Aorta (tissue), 5 donors: ENCODE measurements around the gene SLC38A9. TPM values are rescaled to one million over a fixed set of nuclear protein-coding genes. Genes with fewer than 3 reads are reported as not detected.
A peak's percentile ranks its signal among the peaks of the same experiment; 100 is the strongest.

Source experiments
- ATAC-seq: fragments of 200-7000 bp; cut with Tn5 transposase; one replicate; pipeline ENCODE4 v1.9.1; 2022; ENCODE audit warnings: moderate library complexity; ENCODE audit not compliant: low FRiP score
- DNase-seq, 2 donors: peaks; one replicate each; pipeline ENCODE4 v3.0.0-alpha.2; 2020
- H3K27ac ChIP-seq, 2 donors: one replicate each; pipeline ENCODE4 v1.5.1; 2013; ENCODE audit warnings: low read length in 2 of 2, mild to moderate bottlenecking in 2 of 2, moderate library complexity in 2 of 2, control low read depth in 1 of 2, inconsistent platforms in 1 of 2, low read depth in 1 of 2
- H3K27me3 ChIP-seq, 2 donors: one replicate each; pipeline ENCODE4 v1.6.1; 2013; ENCODE audit warnings: control low read depth in 1 of 2, low read length in 1 of 2, mild to moderate bottlenecking in 1 of 2, moderate library complexity in 1 of 2; ENCODE audit not compliant: insufficient read depth in 2 of 2, control insufficient read depth in 1 of 2
- H3K36me3 ChIP-seq, 2 donors: one replicate each; pipeline ENCODE4 v1.6.1; 2013; ENCODE audit warnings: control low read depth in 1 of 2, low read length in 1 of 2, mild to moderate bottlenecking in 1 of 2; ENCODE audit not compliant: insufficient read depth in 2 of 2, control insufficient read depth in 1 of 2
- H3K4me1 ChIP-seq, 2 donors: one replicate each; pipeline ENCODE4 v1.6.1; 2013; ENCODE audit warnings: low read length in 2 of 2, control low read depth in 1 of 2, mild to moderate bottlenecking in 1 of 2, moderate library complexity in 1 of 2; ENCODE audit not compliant: insufficient read depth in 2 of 2, control insufficient read depth in 1 of 2
- H3K4me3 ChIP-seq, 2 donors: one replicate each; pipeline ENCODE4 v1.5.1; 2013; ENCODE audit warnings: low read length in 2 of 2, control low read depth in 1 of 2, mild to moderate bottlenecking in 1 of 2
- H3K9me3 ChIP-seq: one replicate; pipeline ENCODE4 v1.6.1; 2013; ENCODE audit warnings: mild to moderate bottlenecking, low read length; ENCODE audit not compliant: control insufficient read depth
- WGBS, 2 donors: extraction: QIAGEN DNeasy Blood & Tissue Kit; methylation state at CpG; one replicate each; pipeline ENCODE4 v1.1.7; 2013; 5-methylcytosine and 5-hydroxymethylcytosine counted together
- intact Hi-C, 2 donors: fragments of 100-400 bp; cut with DNase I; formaldehyde crosslinking; loops; one replicate each; pipeline versions ENCODE4 v1.14.2 to v1.15.0; 2022
- polyA plus RNA-seq, 2 donors: library from polyadenylated mRNA; stranded (reverse); fragments of 200-250 nt; gene quantifications; one replicate each; pipeline ENCODE4 v1.2.3, GENCODE V29; 2013
- total RNA-seq, 2 donors: library from RNA; stranded (reverse); fragmentation: NEBNext Ultra II Directional; extraction: Animal tissue kit (Norgen Biotek cat#: 25700); gene quantifications; one replicate each; pipeline ENCODE4 v1.2.1, GENCODE V29; 2021
- donor health status: healthy with polysubstance abuse.
- donor health status: Bipolar disorder and iron deficiency.
- donor health status: DM: no; HTN: no; CAD: no.
- donor health status: DM: no; HTN: no; CAD: no.
- donor health status: DM: yes; HTN: yes; CAD: no.

Gene SLC38A9
- total and polyA plus RNA-seq, 4 donors = 9.3 to 34.7 (median 17.1) TPM

DNA sequence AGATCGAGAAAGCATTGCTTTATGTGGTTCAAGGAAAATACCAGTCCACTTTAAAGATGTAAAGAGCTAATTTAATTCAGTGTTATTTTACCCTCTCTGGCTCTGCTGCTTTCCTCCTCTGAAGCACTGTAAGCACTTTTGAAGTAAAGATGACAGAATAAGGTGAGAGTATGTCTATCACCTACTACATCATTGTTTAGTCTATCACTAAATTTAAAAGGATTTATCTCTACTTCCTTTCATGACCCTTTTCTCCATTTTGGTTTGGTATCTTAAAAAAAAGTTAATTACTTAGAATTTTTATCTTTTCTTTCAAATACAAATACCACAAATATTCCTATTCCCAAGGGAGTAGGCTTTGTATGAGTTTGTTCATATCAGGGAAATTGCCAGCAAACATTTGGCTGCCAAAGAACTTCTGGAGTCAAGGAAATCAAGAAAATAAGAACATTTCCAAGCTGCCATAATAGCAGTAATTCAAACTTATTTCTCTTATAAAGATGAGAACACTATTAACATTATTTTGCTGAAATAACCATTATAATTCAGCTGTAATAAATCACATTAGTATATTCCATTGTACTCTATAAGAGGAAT is 77.8 kb downstream of the SLC38A9 start:
- peak overlapping the region in 1 of 2 donors; percentile 67 for H3K27ac ChIP-seq
- intact Hi-C loops = no loop called here
- 5 to 7% methylated on average over 1 of the region's 1 CpG for WGBS, 2 donors
- ATAC-seq (no peak), DNase-seq (no peak)
- peaks cover 2 to 4% of the 10 kb centered on the region in 2 donors for H3K4me1 ChIP-seq
- no peaks in the 10 kb centered on the region for H3K36me3 ChIP-seq
- H3K9me3 ChIP-seq = no peaks in the 10 kb centered on the region
- H3K4me3 ChIP-seq = no peak overlapping the region
- no peaks in the 10 kb centered on the region for H3K27me3 ChIP-seq

DNA sequence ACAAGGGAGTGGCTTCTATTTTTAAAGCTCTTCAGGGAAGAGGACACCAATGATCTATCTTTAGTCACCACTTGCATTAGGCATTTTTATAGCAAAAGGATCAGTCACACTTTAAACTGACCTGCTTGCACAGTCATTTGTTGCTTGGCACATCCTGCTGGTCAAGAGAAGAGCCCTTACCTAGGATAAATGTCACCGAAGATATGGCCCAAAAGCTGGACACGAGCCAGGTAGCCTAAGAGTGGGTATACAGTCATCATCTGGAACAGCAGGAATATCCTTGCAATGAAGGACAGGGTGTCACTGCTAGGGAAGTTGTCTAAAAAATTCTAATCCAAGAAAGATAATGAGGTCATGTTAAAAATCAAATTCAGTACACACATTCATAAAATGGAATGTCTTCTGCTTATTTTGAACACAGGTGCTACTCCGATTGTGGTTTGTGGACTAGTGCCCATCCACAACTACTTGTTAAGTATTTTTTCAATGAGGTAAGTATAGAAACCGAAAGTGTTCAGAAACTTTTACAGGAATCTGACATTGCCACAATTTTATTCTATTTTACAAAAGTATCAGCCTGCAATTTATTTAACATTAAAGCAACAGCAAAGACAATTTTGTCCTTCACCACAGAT is 78.4 kb downstream of the SLC38A9 start:
- DNase-seq = no peak
- Histone ChIP-seq H3K27me3 (no peaks in the 10 kb centered on the region), H3K9me3 (no peaks in the 10 kb centered on the region), H3K4me3 (no peak overlapping the region), H3K36me3 (no peaks in the 10 kb centered on the region), H3K4me1 (peaks cover 2 to 4% of the 10 kb centered on the region in 2 donors), H3K27ac (peak overlapping the region in 1 of 2 donors; percentile 67)
- WGBS, 2 donors = 7 to 12% methylated on average over 4 of the region's 4 CpGs
- intact Hi-C loops = no loop called here
- ATAC-seq = peak; percentile 35

DNA sequence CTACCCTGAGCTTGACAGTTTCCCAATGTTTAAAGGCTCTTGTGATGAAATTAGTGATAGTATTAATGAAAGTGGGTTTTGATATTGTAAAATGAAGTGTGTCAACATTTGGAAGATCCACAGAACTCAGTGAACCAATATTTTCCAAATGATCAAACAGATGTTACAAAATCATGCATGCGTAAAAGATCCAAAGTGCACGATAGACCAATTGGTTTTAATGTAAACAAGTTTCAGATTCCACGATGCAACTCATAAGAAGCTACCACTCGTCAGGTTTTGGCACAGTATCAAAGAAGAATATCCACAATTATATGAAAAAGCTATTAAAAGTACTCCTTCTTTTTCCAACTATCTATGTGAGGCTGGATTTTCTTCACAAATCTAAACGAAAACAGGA is 82.3 kb downstream of the SLC38A9 start:
- WGBS, 2 donors = 95% methylated on average over 5 of the region's 5 CpGs
- peaks cover 0 to 2% of the 10 kb centered on the region in 2 donors for H3K36me3 ChIP-seq
- H3K27ac ChIP-seq = no peak overlapping the region
- H3K9me3 ChIP-seq = no peaks in the 10 kb centered on the region
- peaks cover 0 to 2% of the 10 kb centered on the region in 2 donors for H3K4me1 ChIP-seq
- H3K4me3 ChIP-seq = no peak overlapping the region
- ATAC-seq (no peak), DNase-seq (no peak)
- H3K27me3 ChIP-seq = no peaks in the 10 kb centered on the region
- intact Hi-C loops = no loop called here

DNA sequence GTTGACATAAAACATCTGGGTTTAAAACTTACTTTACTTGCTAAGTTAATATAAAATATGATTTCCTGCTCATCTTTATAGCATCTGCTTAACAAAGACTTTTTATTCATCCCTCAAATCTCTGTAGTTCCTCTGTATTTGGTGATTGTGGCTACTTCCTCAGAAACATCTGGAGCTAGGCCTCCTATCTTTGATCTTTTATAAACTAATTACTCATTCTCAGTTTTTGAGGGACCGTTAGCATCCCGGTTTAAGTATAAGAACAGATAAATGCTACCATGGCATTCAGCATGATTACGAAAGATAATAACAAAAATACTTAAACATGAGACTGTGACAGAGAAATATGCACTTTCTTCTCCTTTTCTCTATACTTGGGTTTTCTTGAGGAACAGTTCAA is 85.3 kb downstream of the SLC38A9 start:
- no peaks in the 10 kb centered on the region for H3K9me3 ChIP-seq
- DNase-seq (no peak), ATAC-seq (no peak)
- no peaks in the 10 kb centered on the region for H3K4me1 ChIP-seq
- peaks cover 0 to 2% of the 10 kb centered on the region in 2 donors for H3K36me3 ChIP-seq
- no peak overlapping the region for H3K27ac ChIP-seq
- no peak overlapping the region for H3K4me3 ChIP-seq
- WGBS, 2 donors = 81 to 84% methylated on average over 3 of the region's 3 CpGs
- intact Hi-C loops = no loop called here
- no peaks in the 10 kb centered on the region for H3K27me3 ChIP-seq

DNA sequence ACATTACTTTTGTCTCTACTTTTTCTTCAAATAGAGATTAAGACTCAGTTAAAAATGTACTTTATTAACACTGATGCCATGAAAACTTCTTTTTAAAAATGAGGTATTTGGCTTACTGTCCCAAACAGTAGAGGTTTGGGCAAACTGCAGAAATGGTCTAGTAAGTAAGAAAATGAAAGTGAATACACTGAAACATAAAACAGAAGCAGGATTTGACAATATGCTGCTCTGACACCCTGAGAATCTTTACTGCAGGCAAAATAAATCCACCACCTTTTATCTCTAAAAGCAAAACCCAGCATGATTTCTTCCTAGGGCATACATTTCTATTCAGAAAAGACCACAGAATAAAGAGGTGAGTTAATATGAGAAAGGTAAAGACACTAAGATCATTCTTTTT is 86.2 kb downstream of the SLC38A9 start:
- no peaks in the 10 kb centered on the region for H3K4me1 ChIP-seq
- no peak overlapping the region for H3K4me3 ChIP-seq
- ATAC-seq = no peak
- intact Hi-C loops = no loop called here
- no peak overlapping the region for H3K27ac ChIP-seq
- H3K27me3 ChIP-seq = no peaks in the 10 kb centered on the region
- no peaks in the 10 kb centered on the region for H3K9me3 ChIP-seq
- DNase-seq = no peak
- H3K36me3 ChIP-seq = peaks cover 0 to 2% of the 10 kb centered on the region in 2 donors

DNA sequence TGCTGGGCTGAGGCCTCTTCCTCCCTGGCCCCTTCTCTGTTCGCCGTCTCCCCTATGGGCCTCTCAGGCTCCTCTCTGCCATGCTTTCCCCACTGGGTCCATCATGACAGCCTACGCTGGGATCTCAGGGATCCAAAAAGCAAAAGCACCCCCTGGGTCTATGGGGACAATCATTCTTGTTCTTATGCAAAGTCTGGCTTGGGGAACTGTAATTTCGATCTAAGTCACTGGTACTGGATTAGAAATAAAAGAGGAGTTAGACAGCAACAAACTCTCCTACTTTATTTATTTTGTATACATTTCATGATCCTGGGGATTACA is 86.6 kb downstream of the SLC38A9 start:
- WGBS, 2 donors = 87 to 89% methylated on average over 4 of the region's 4 CpGs
- H3K4me3 ChIP-seq = no peak overlapping the region
- DNase-seq = no peak
- intact Hi-C loops = no loop called here
- H3K27me3 ChIP-seq = no peaks in the 10 kb centered on the region
- H3K27ac ChIP-seq = no peak overlapping the region
- H3K9me3 ChIP-seq = no peaks in the 10 kb centered on the region
- ATAC-seq = peak; percentile 25
- peaks cover 0 to 2% of the 10 kb centered on the region in 2 donors for H3K36me3 ChIP-seq
- no peaks in the 10 kb centered on the region for H3K4me1 ChIP-seq

DNA sequence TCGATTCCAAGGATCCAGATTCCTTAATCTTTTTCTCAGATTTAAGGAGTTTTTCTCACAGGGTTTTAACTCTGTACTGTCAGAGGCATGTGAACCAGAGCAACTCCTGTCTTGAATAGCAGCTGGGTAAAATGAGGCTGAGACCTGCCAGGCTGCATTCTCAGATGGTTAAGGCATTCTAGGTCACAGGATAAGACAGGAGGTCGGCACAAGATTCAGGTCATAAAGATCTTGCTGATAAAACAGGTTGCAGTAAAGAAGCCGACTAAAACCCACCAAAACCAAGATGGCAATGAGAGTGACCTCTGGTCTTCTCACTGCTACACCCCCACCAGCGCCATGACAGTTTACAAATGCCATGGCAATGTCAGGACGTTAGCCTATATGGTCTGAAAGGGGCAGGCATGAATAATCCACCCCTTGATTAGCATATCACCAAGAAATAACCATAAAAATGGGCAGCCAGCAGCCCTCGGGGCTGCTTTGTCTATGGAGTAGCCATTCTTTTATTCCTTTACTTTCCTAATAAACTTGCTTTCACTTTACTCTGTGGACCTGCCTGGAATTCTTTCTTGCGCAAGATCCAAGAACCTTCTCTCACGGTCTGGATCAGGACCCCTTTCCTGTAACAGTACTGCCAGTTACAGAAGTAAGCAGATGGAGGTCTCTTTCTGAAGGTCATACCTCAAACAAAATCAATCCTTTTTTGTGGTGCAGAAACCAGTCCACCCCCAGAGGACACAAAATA is 87.1 kb downstream of the SLC38A9 start:
- no peaks in the 10 kb centered on the region for H3K4me1 ChIP-seq
- intact Hi-C loops = no loop called here
- peaks cover 0 to 2% of the 10 kb centered on the region in 2 donors for H3K36me3 ChIP-seq
- no peak for DNase-seq
- no peak overlapping the region for H3K4me3 ChIP-seq
- no peaks in the 10 kb centered on the region for H3K9me3 ChIP-seq
- no peak overlapping the region for H3K27ac ChIP-seq
- WGBS, 2 donors = 77 to 82% methylated on average over 8 of the region's 8 CpGs
- no peaks in the 10 kb centered on the region for H3K27me3 ChIP-seq
- ATAC-seq = peak; percentile 13

DNA sequence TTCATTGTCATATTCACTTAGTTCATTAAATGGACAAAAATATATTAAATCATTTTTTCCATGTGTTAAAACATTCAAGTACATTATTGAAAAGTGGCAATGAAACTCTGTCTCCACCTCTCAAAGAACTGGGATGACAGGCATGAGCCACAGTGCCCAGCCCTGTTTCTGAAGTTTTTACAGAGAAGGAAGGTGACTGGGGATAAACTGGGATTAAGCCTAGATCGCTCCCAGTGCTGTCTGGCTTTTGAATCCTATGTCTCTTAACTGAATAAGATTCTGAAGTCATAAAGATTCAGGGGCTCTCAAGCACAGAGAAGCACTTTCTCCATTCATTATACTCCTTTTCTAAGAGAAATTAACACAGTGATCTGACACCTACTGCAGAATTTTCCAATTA is 88.3 kb downstream of the SLC38A9 start:
- DNase-seq (no peak), ATAC-seq (no peak)
- intact Hi-C loops = no loop called here
- Histone ChIP-seq H3K36me3 (peaks cover 0 to 2% of the 10 kb centered on the region in 2 donors), H3K27ac (no peak overlapping the region), H3K27me3 (no peaks in the 10 kb centered on the region), H3K4me3 (no peak overlapping the region), H3K9me3 (no peaks in the 10 kb centered on the region), H3K4me1 (no peaks in the 10 kb centered on the region)
- WGBS, 2 donors = 95 to 100% methylated on average over 1 of the region's 1 CpG

DNA sequence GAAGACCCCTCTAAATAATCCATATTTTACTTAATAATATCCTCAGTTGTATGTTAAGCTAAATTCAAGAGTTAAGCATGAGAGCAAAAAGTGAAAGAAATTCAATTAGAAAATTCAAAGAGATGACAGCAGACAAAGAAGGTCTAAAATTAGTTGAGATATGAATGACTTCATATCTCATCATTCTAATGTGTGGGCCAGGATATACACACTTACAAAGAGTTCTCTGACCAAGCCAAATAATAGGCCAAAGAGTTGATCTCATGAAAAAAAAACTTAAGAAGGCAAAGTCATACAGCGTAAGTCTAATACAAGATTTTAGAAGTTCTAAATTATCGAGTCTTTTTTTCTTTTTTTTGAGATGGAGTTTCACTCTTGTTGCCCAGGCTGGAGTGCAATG is 89.7 kb downstream of the SLC38A9 start:
- Histone ChIP-seq H3K36me3 (peaks cover 0 to 2% of the 10 kb centered on the region in 2 donors), H3K27me3 (no peaks in the 10 kb centered on the region), H3K4me3 (no peak overlapping the region), H3K27ac (no peak overlapping the region), H3K4me1 (no peaks in the 10 kb centered on the region), H3K9me3 (no peaks in the 10 kb centered on the region)
- intact Hi-C loops = no loop called here
- DNase-seq (no peak), ATAC-seq (no peak)
- WGBS, 2 donors = 4 to 14% methylated on average over 2 of the region's 2 CpGs
